Measurements from ENCODE around the gene LRRC31. TPM values are rescaled to one million over a fixed set of nuclear protein-coding genes. Genes with fewer than 3 reads are reported as not detected.

LRRC31 gene
- total RNA-seq, 3 donors from 2014 or later: 0.29 to 7.5 TPM; not detected in 1

- no peaks in the 10 kb centered on the region for H3K27me3 ChIP-seq
- no peak overlapping the region for H3K4me3 ChIP-seq
- H3K27ac ChIP-seq: no peak overlapping the region
- H3K36me3 ChIP-seq: no peaks in the 10 kb centered on the region
- no peak for TF ChIP-seq POLR2AphosphoS5 (IDR thresholded peaks at IDR 0.05)
- TF ChIP-seq, protein P1, sequence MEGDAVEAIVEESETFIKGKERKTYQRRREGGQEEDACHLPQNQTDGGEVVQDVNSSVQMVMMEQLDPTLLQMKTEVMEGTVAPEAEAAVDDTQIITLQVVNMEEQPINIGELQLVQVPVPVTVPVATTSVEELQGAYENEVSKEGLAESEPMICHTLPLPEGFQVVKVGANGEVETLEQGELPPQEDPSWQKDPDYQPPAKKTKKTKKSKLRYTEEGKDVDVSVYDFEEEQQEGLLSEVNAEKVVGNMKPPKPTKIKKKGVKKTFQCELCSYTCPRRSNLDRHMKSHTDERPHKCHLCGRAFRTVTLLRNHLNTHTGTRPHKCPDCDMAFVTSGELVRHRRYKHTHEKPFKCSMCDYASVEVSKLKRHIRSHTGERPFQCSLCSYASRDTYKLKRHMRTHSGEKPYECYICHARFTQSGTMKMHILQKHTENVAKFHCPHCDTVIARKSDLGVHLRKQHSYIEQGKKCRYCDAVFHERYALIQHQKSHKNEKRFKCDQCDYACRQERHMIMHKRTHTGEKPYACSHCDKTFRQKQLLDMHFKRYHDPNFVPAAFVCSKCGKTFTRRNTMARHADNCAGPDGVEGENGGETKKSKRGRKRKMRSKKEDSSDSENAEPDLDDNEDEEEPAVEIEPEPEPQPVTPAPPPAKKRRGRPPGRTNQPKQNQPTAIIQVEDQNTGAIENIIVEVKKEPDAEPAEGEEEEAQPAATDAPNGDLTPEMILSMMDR (IDR thresholded peaks at IDR 0.05): no peak
- no peak for TF ChIP-seq POLR2A (IDR thresholded peaks at IDR 0.05)
- DNase-seq (ENCODE audit: low spot score in 2 of 2): no peak
- intact Hi-C loops (cut with DNase I; ENCODE audit: low total_unique reads): no loop called here
- H3K4me1 ChIP-seq: no peaks in the 10 kb centered on the region
- H3K9me3 ChIP-seq: no peaks in the 10 kb centered on the region
Measured at GRCh38 chr3:169841171-169841570, 28.6 kb downstream of the LRRC31 start.

DNA sequence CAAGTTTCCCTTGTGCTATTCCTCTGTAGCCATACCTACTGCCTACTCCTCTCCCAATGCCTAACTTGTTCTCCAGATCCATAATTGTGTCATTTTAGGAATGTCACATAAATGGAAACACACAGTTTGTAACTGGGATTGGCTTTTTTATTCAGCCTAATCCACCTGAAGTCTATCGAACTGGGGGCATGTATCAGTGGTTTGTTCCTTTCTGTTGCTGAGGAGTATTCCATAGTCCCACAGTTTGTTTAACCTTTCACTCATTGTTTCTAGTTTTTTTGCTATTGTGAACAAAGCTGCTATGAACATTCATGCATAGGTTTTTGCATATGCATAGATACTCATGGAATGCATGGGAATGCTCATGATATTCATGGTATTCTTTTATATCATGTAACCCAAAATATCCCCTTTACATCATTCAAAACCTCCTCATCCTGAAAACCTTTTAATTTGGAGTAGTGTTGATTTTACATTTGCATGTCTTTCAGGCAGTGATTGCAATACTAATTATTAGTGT, 31.2 kb downstream of the LRRC31 start:
- TF ChIP-seq POLR2A (IDR thresholded peaks at IDR 0.05) (no peak), POLR2AphosphoS5 (IDR thresholded peaks at IDR 0.05) (no peak)
- TF ChIP-seq, protein P1 (IDR thresholded peaks at IDR 0.05): no peak

DNA sequence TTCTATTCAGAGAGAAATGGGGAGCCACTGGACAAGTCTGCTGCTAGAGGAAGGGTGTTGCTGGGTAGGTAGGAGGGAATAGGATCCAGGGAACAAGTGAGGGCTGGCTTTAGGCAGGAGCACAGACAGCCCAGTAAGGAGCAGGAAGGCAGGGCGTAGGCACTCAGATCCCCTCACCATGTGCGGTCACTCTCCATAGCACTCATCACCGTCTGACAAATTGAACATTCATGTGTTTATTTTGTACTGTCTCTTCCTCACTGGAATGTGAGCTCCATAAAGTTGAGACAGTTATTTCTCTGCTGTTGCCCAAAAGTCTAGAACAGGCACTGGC, 32.8 kb downstream of the LRRC31 start:
- H3K27me3 ChIP-seq: no peaks in the 10 kb centered on the region
- no peak overlapping the region for H3K4me3 ChIP-seq
- no peaks in the 10 kb centered on the region for H3K9me3 ChIP-seq
- H3K27ac ChIP-seq: no peak overlapping the region
- H3K4me1 ChIP-seq: no peaks in the 10 kb centered on the region
- intact Hi-C loops (cut with DNase I; ENCODE audit: low total_unique reads): no loop called here
- TF ChIP-seq, protein P1 (IDR thresholded peaks at IDR 0.05): no peak
- TF ChIP-seq POLR2AphosphoS5 (IDR thresholded peaks at IDR 0.05) (no peak), POLR2A (IDR thresholded peaks at IDR 0.05) (no peak)
- H3K36me3 ChIP-seq: no peaks in the 10 kb centered on the region
- DNase-seq (ENCODE audit: low spot score in 2 of 2): no peak

More for the DNA sequence above, 31.2 kb downstream of the LRRC31 start:
- H3K9me3 ChIP-seq: no peaks in the 10 kb centered on the region
- H3K4me3 ChIP-seq: no peak overlapping the region
- no peaks in the 10 kb centered on the region for H3K27me3 ChIP-seq
- H3K27ac ChIP-seq: no peak overlapping the region
- DNase-seq (ENCODE audit: low spot score in 2 of 2): no peak
- H3K36me3 ChIP-seq: no peaks in the 10 kb centered on the region
- intact Hi-C loops (cut with DNase I; ENCODE audit: low total_unique reads): no loop called here
- H3K4me1 ChIP-seq: no peaks in the 10 kb centered on the region

DNA sequence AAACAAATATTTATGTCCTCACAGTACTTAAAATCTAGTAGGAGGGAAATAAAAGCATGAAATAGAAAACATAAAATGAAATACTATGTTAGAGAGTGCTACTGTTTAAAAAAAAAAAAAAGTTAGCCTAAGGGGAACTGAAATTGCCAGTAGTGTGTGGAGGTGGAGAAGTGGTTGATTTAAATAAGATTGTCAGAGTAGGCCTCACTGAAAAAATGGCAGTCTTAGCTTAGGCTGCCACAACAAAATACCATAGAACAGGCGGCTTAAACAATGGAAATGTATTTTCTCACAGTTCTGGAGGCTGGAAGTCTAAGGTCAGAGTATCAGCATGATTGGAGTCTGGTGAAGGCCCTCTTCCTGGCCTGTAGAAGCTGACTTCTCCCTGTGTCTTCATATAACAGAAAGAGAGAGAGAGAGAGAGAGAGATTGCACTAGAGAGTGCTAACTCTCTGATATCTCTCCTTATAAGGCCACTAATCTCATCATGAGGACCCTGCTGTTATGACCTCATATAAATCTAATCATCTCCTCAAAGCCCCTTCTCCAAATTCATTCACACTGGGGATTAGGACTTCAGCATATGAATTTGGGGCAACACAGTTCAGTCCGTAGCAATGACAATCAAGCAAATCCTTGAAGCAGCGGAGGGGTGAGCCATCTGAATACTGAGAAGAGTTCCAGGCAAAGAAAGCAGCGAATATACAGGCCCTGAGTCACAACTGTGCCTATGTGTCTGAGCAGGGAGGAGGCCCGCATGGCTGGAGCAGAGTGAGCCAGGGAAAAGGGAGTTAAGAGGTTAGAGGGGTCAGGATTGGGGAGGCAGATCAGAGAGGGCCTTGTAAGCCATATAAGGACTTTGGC, 33.4 kb downstream of the LRRC31 start:
- no peaks in the 10 kb centered on the region for H3K36me3 ChIP-seq
- DNase-seq (ENCODE audit: low spot score in 2 of 2): no peak
- no peak overlapping the region for H3K4me3 ChIP-seq
- no peak overlapping the region for H3K27ac ChIP-seq
- TF ChIP-seq, protein P1 (IDR thresholded peaks at IDR 0.05): no peak
- TF ChIP-seq POLR2AphosphoS5 (IDR thresholded peaks at IDR 0.05): no peak
- no peak for TF ChIP-seq POLR2A (IDR thresholded peaks at IDR 0.05)
- H3K9me3 ChIP-seq: no peaks in the 10 kb centered on the region
- no peaks in the 10 kb centered on the region for H3K4me1 ChIP-seq
- H3K27me3 ChIP-seq: no peaks in the 10 kb centered on the region
- intact Hi-C loops (cut with DNase I; ENCODE audit: low total_unique reads): no loop called here

DNA sequence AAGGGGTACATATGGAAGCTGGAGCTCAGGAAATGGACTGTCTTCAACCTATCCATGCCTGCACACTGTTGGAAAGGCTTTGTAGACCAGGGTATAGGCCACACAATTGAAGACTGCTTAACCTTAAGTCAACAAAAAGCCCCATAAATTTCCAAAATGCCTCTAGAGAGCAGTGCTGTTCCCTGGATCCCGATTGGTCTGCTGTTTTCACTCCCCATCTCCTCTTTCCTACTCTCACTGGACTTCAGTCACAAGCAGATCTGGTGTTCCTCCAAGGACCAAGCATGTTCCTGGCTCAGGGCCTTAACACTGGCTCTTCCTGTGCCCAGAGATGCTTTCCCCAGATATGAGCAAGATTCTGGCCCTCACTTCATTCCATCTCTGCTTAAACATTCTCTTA, 34.2 kb downstream of the LRRC31 start:
- TF ChIP-seq, protein P1 (IDR thresholded peaks at IDR 0.05): no peak
- TF ChIP-seq POLR2AphosphoS5 (IDR thresholded peaks at IDR 0.05) (no peak), POLR2A (IDR thresholded peaks at IDR 0.05) (no peak)
- H3K9me3 ChIP-seq: no peaks in the 10 kb centered on the region
- H3K4me3 ChIP-seq: no peak overlapping the region
- no peaks in the 10 kb centered on the region for H3K4me1 ChIP-seq
- DNase-seq (ENCODE audit: low spot score in 2 of 2): no peak
- no peaks in the 10 kb centered on the region for H3K36me3 ChIP-seq
- H3K27me3 ChIP-seq: no peaks in the 10 kb centered on the region
- intact Hi-C loops (cut with DNase I; ENCODE audit: low total_unique reads): no loop called here
- no peak overlapping the region for H3K27ac ChIP-seq
